ENCODE measurements around the gene B3GALNT1. TPM values are rescaled to one million over a fixed set of nuclear protein-coding genes. Genes with fewer than 3 reads are reported as not detected.

Gene B3GALNT1
- total and polyA plus RNA-seq, 2 donors (not counting 1 experiment from before 2014, with no cell fraction given), result 15.9 to 17.9 TPM

GRCh38 chr3:161069511-161070251 lies 35.5 kb downstream of the B3GALNT1 start:
- peak; percentile 84 to 88 for DNase-seq (ENCODE audit: low read depth in 2 of 2)
- H3K4me2 ChIP-seq (ENCODE audit: extremely low read depth, insufficient read depth, low read length), result no peak overlapping the region
- no peak overlapping the region for H2AFZ ChIP-seq (ENCODE audit: low read length)
- no peaks in the 10 kb centered on the region for H3K4me1 ChIP-seq (ENCODE audit: control insufficient read depth, extremely low read depth, insufficient read depth, low read length)
- H3K9ac ChIP-seq (ENCODE audit: insufficient read depth, low read length), result no peak overlapping the region
- H3K79me2 ChIP-seq (ENCODE audit: control insufficient read depth, insufficient read depth, low read length), result no peaks in the 10 kb centered on the region
- no peak overlapping the region for H3K4me3 ChIP-seq (replicated peaks in 1 of 4; ENCODE audit: control extremely low read depth in 1 of 4, insufficient read depth in 1 of 4, low read depth in 3 of 4, low read length in 4 of 4)
- H3K9me3 ChIP-seq (ENCODE audit: control insufficient read depth, insufficient read depth, low read depth, low read length), result no peaks in the 10 kb centered on the region
- H3K36me3 ChIP-seq (ENCODE audit: control insufficient read depth, insufficient read depth, low read length), result no peaks in the 10 kb centered on the region
- TF ChIP-seq CTCF (conservative IDR thresholded peaks at IDR 0.05 in 1 of 2, IDR thresholded peaks at IDR 0.05 in 1 of 2; ENCODE audit: low read depth in 1 of 2, low read length in 2 of 2), result no peak
- no peaks in the 10 kb centered on the region for H3K27me3 ChIP-seq (ENCODE audit: control insufficient read depth, insufficient read depth, low read length)
- no peak overlapping the region for H3K27ac ChIP-seq (ENCODE audit: insufficient read depth, low read length)
- no peaks in the 10 kb centered on the region for H4K20me1 ChIP-seq (ENCODE audit: control insufficient read depth, extremely low read depth, insufficient read depth, low read length)

- no peak for TF ChIP-seq EZH2 (IDR thresholded peaks at IDR 0.05; ENCODE audit: low read length, missing control alignments)
- no peak for TF ChIP-seq CTCF (conservative IDR thresholded peaks at IDR 0.05 in 1 of 2, IDR thresholded peaks at IDR 0.05 in 1 of 2; ENCODE audit: low read depth in 1 of 2, low read length in 2 of 2)
- Histone ChIP-seq H4K20me1 (ENCODE audit: control insufficient read depth, extremely low read depth, insufficient read depth, low read length) (no peaks in the 10 kb centered on the region), H3K27ac (ENCODE audit: insufficient read depth, low read length) (no peak overlapping the region), H3K4me3 (replicated peaks in 1 of 4; ENCODE audit: control extremely low read depth in 1 of 4, insufficient read depth in 1 of 4, low read depth in 3 of 4, low read length in 4 of 4) (no peak overlapping the region), H3K79me2 (ENCODE audit: control insufficient read depth, insufficient read depth, low read length) (no peaks in the 10 kb centered on the region), H3K4me2 (ENCODE audit: extremely low read depth, insufficient read depth, low read length) (no peak overlapping the region), H3K27me3 (ENCODE audit: control insufficient read depth, insufficient read depth, low read length) (no peaks in the 10 kb centered on the region), H3K4me1 (ENCODE audit: control insufficient read depth, extremely low read depth, insufficient read depth, low read length) (no peaks in the 10 kb centered on the region), H3K9me3 (ENCODE audit: control insufficient read depth, insufficient read depth, low read depth, low read length) (no peaks in the 10 kb centered on the region), H3K9ac (ENCODE audit: insufficient read depth, low read length) (no peak overlapping the region), H3K36me3 (ENCODE audit: control insufficient read depth, insufficient read depth, low read length) (no peaks in the 10 kb centered on the region), H2AFZ (ENCODE audit: low read length) (no peak overlapping the region)
- no peak for DNase-seq (ENCODE audit: low read depth in 2 of 2)
Measured at GRCh38 chr3:161067335-161067734, 37.8 kb downstream of the B3GALNT1 start.

GRCh38 chr3:161066930-161067329 lies 38.2 kb downstream of the B3GALNT1 start:
- no peaks in the 10 kb centered on the region for H3K27me3 ChIP-seq (ENCODE audit: control insufficient read depth, insufficient read depth, low read length)
- H3K4me3 ChIP-seq (replicated peaks in 1 of 4; ENCODE audit: control extremely low read depth in 1 of 4, insufficient read depth in 1 of 4, low read depth in 3 of 4, low read length in 4 of 4), result no peak overlapping the region
- H3K36me3 ChIP-seq (ENCODE audit: control insufficient read depth, insufficient read depth, low read length), result no peaks in the 10 kb centered on the region
- TF ChIP-seq CTCF (conservative IDR thresholded peaks at IDR 0.05 in 1 of 2, IDR thresholded peaks at IDR 0.05 in 1 of 2; ENCODE audit: low read depth in 1 of 2, low read length in 2 of 2) (no peak), EZH2 (IDR thresholded peaks at IDR 0.05; ENCODE audit: low read length, missing control alignments) (no peak)
- no peaks in the 10 kb centered on the region for H3K9me3 ChIP-seq (ENCODE audit: control insufficient read depth, insufficient read depth, low read depth, low read length)
- no peak overlapping the region for H3K4me2 ChIP-seq (ENCODE audit: extremely low read depth, insufficient read depth, low read length)
- no peak overlapping the region for H3K27ac ChIP-seq (ENCODE audit: insufficient read depth, low read length)
- no peaks in the 10 kb centered on the region for H3K79me2 ChIP-seq (ENCODE audit: control insufficient read depth, insufficient read depth, low read length)
- H3K4me1 ChIP-seq (ENCODE audit: control insufficient read depth, extremely low read depth, insufficient read depth, low read length), result no peaks in the 10 kb centered on the region
- H3K9ac ChIP-seq (ENCODE audit: insufficient read depth, low read length), result no peak overlapping the region
- no peaks in the 10 kb centered on the region for H4K20me1 ChIP-seq (ENCODE audit: control insufficient read depth, extremely low read depth, insufficient read depth, low read length)
- DNase-seq (ENCODE audit: low read depth in 2 of 2), result no peak
- no peak overlapping the region for H2AFZ ChIP-seq (ENCODE audit: low read length)
